Thyroid gland (tissue), 4 donors: ENCODE results near the gene COIL. TPM values are rescaled to one million over a fixed set of nuclear protein-coding genes. Genes with fewer than 3 reads are reported as not detected.

Experiments used
- DNase-seq, 2 donors: peaks; one replicate each; pipeline ENCODE4 v3.0.0-alpha.2; 2019
- H3K27ac ChIP-seq, 3 donors: fragments of 200-600 bp; sonication (generic); 1 replicate in 2 of 3; 2 replicates in 1 of 3; pipeline ENCODE4 v1.5.1; 2016 to 2019; ENCODE audit warnings: mild to moderate bottlenecking in 1 of 3, moderate library complexity in 1 of 3
- H3K27me3 ChIP-seq: fragments of 200-600 bp; sonication (generic); one replicate; pipeline ENCODE4 v1.5.1; 2019
- H3K36me3 ChIP-seq, 2 donors: fragments of 200-600 bp; sonication (generic); one replicate each; pipeline ENCODE4 v1.5.1; 2016 to 2019
- H3K4me1 ChIP-seq, 2 donors: fragments of 200-600 bp; sonication (generic); one replicate each; pipeline ENCODE4 v1.5.1; 2017 to 2019
- H3K4me3 ChIP-seq, 3 donors: fragments of 200-600 bp; sonication (generic); replicated peaks in 1 of 3; 1 replicate in 2 of 3; 2 replicates in 1 of 3; pipeline ENCODE4 v1.5.1; 2016; ENCODE audit warnings: mild to moderate bottlenecking in 1 of 3
- H3K9me3 ChIP-seq: fragments of 200-600 bp; sonication (generic); one replicate; pipeline ENCODE4 v1.5.1; 2017
- POLR2A ChIP-seq, 2 donors: fragments of 450-650 bp; IDR thresholded peaks; one replicate each; pipeline ENCODE4 v1.6.1; 2017; ENCODE audit warnings: antibody characterized with exemption in 2 of 2, mild to moderate bottlenecking in 2 of 2, moderate library complexity in 1 of 2
- WGBS, 2 donors: methylation state at CpG; one replicate each; pipeline ENCODE4 v1.1.5; 2017; 5-methylcytosine and 5-hydroxymethylcytosine counted together
- intact Hi-C: fragments of 100-400 bp; cut with DNase I; formaldehyde crosslinking; loops from one replicate; pipeline ENCODE4 v1.15.1; 2023
- total RNA-seq, 4 donors: library from RNA; depleted of rRNA; stranded (reverse); fragments of >200 nt; gene quantifications; one replicate each; pipeline ENCODE4 v1.2.3, GENCODE V29; 2016
- TF ChIP-seq, protein P1 (sequence below), 6 experiments: fragments of 200-600 bp in 3 of 6; fragments of 450-650 bp in 3 of 6; sonication (generic) in 3 of 6; IDR thresholded peaks; one replicate each; pipeline ENCODE4 v1.5.1; 2016 to 2019; ENCODE audit warnings: antibody characterized with exemption in 6 of 6, mild to moderate bottlenecking in 2 of 6, inconsistent platforms in 1 of 6, moderate library complexity in 1 of 6

COIL gene
- total RNA-seq, 4 donors from 2014 or later, result 13.2 to 18.3 (median 17.5) TPM

DNA sequence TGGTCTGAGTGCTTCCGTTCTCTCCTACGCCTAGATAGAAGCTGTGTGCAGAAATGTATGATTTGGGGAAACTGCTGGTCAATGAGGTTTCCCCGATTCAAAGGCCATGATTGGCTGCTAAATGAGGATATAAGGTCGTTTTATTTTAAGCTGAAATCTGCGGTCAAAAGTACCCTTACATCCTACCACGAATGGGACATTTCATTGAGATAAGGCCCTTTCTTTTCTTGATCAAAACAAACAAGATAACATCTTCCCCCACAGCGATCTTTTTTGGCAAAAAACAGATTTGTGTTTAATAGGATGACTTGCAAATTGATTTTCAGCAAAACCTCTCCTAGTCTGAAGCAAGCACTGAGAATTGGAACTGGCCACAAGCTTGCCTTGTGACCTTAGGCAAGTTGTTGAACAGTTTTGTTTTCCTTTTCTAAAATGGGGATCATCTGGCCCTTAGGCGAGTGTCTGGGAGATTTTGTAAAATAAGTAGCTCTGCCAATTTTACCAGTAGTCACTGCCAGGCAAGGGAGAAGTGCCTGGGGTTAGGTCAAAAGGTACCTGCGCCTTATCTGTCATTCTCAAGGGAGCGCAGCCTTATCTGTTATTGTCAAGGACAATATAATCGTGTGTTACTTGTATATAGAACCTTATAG, 17.7 kb upstream of the COIL start:
- no peak for TF ChIP-seq POLR2A (IDR thresholded peaks at IDR 0.05)
- TF ChIP-seq, protein P1, sequence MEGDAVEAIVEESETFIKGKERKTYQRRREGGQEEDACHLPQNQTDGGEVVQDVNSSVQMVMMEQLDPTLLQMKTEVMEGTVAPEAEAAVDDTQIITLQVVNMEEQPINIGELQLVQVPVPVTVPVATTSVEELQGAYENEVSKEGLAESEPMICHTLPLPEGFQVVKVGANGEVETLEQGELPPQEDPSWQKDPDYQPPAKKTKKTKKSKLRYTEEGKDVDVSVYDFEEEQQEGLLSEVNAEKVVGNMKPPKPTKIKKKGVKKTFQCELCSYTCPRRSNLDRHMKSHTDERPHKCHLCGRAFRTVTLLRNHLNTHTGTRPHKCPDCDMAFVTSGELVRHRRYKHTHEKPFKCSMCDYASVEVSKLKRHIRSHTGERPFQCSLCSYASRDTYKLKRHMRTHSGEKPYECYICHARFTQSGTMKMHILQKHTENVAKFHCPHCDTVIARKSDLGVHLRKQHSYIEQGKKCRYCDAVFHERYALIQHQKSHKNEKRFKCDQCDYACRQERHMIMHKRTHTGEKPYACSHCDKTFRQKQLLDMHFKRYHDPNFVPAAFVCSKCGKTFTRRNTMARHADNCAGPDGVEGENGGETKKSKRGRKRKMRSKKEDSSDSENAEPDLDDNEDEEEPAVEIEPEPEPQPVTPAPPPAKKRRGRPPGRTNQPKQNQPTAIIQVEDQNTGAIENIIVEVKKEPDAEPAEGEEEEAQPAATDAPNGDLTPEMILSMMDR (IDR thresholded peaks at IDR 0.05), result no peak
- no peaks in the 10 kb centered on the region for H3K27me3 ChIP-seq
- intact Hi-C loops, result no loop called here
- no peak for DNase-seq
- peak overlapping the region in 2 of 3 donors; percentile 39 to 73 for H3K4me3 ChIP-seq
- H3K9me3 ChIP-seq, result no peaks in the 10 kb centered on the region
- H3K36me3 ChIP-seq, result peaks cover 0 to 15% of the 10 kb centered on the region in 2 donors
- WGBS, 2 donors, result 37 to 38% methylated on average over 11 of the region's 11 CpGs
- peak overlapping the region; percentile 37 to 53 (median 49) for H3K27ac ChIP-seq
- H3K4me1 ChIP-seq, result peaks cover 38 to 47% of the 10 kb centered on the region in 2 donors

DNA sequence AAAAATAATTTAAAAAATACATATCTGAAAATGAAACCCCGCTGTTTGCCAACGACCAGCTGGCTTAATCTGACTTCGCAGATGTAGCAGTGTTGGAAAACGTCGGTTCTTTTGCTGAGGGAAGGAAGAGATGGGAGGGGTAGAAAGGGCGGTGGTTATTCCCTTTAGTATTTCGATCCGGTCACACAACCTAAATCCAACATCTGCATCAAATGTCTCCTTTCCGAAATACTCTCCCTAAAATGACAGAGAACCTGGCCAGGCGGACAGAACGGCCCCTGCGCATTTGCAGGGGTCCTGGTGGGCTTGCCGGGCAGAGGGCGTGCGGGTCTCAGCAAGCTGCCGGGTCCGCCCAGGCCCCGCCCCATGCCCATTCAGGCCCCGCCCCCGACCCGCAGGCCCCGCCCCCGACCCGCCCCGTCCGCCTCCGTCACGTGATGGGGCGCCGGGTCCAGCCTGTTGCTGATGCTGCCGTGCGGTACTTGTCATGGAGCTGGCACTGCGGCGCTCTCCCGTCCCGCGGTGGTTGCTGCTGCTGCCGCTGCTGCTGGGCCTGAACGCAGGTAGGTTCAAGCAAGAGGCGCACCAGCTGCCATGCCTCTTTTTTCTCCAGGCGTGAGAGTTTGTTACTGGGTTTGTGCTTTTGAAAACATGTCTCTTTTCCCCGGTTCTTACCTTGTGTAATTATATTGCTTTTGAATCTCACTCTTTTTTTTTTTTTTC, 17.0 kb upstream of the COIL start, which contains the start of gene SCPEP1:
Gene SCPEP1, plus strand, starts transcription at position 459 of the 723 bp plus-strand sequence. Its CDS starts 29 bp downstream, at position 488.
- Histone ChIP-seq H3K27ac (peak within 1 kb of the TSS; percentile 49 to 73 (median 68)), H3K9me3 (no peaks in the 10 kb centered on the region), H3K4me1 (peaks cover 45 to 53% of the 10 kb centered on the region in 2 donors), H3K36me3 (peaks cover 0 to 15% of the 10 kb centered on the region in 2 donors), H3K27me3 (no peaks in the 10 kb centered on the region), H3K4me3 (peak within 1 kb of the TSS in 2 of 3 donors; percentile 39 to 73)
- 1 to 4% methylated on average over 28 to 30 of the region's 42 CpGs for WGBS, 2 donors
- intact Hi-C loops, result no loop called here
- TF ChIP-seq POLR2A (IDR thresholded peaks at IDR 0.05), result peak; percentile 70 to 91
- TF ChIP-seq, protein P1 (IDR thresholded peaks at IDR 0.05), result no peak
- peak; percentile 87 to 89 for DNase-seq

DNA sequence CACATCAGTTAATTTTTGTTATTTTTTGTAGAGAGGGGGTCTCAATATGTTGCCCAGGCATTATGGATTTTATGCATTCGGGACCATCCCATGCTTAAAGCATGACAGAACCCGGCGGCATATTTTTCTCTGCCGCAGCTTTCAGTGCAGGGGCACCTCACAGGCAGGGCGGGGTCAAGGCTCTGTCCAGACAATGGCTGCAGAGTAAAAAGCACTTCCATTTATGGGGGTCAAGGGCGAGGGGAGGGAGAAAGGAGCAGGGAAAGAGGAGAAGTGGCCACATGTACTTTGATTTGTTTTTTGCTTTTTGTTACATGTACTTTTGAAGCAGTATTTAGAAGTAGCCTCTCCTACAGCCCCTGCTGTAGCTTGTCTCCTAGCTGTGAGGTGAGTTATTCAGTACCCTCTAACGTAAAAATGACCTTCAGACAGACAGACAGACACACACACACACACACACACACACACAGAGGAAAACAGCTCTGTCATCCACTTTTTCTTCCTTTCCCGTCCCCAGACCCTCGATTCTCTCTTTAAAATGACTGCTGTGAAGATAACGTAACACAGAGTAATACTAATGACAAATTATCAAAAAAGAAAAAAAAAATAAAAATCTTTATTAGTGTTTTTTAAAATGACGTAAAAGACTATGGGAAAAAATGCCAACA, 16.2 kb upstream of the COIL start:
- 60 to 67% methylated on average over 11 of the region's 11 CpGs for WGBS, 2 donors
- Histone ChIP-seq H3K4me3 (peak overlapping the region in 1 of 3 donors; percentile 65), H3K27ac (peak overlapping the region; percentile 37 to 73 (median 68)), H3K27me3 (no peaks in the 10 kb centered on the region), H3K4me1 (peaks cover 45 to 53% of the 10 kb centered on the region in 2 donors), H3K9me3 (no peaks in the 10 kb centered on the region), H3K36me3 (peaks cover 0 to 10% of the 10 kb centered on the region in 2 donors)
- intact Hi-C loops, result no loop called here
- TF ChIP-seq POLR2A (IDR thresholded peaks at IDR 0.05), result no peak
- TF ChIP-seq, protein P1 (IDR thresholded peaks at IDR 0.05), result no peak
- DNase-seq, result no peak

DNA sequence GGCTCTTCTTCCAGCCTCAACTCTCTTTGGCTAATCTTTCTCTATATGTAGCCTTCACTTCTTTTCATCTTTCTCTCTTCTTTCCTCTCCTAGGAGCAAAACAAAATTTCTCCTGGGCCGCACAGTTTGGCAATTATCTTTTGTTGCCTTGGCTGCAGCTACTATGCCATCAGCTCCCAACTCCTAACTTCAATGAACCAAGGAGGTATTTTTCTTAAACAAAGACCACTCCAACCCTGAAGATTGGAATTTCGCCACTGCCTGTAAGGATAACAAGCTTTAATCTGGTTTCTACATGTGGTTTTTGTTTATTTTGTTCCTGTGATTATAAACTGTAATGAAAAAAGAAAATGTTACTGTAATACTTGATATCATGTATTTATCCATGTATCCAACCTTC, 14.8 kb upstream of the COIL start:
- H3K4me1 ChIP-seq, result peaks cover 45 to 53% of the 10 kb centered on the region in 2 donors
- peak; percentile 66 for DNase-seq
- no peak overlapping the region for H3K4me3 ChIP-seq
- no peaks in the 10 kb centered on the region for H3K36me3 ChIP-seq
- intact Hi-C loops, result no loop called here
- H3K27me3 ChIP-seq, result no peaks in the 10 kb centered on the region
- no peak for TF ChIP-seq POLR2A (IDR thresholded peaks at IDR 0.05)
- TF ChIP-seq, protein P1 (IDR thresholded peaks at IDR 0.05), result no peak
- peak overlapping the region; percentile 54 to 73 (median 68) for H3K27ac ChIP-seq
- H3K9me3 ChIP-seq, result no peaks in the 10 kb centered on the region
- 30 to 36% methylated on average over 2 of the region's 2 CpGs for WGBS, 2 donors
